OCI-LY1 (cell line): ENCODE measurements around the gene SF1.

ENCODE experiments used
- EZH2 ChIP-seq: fragments of 200-600 bp; sonication (generic), shearing (Covaris generic); IDR thresholded peaks from 2 replicates; pipeline ENCODE4 v1.8.0; 2017; ENCODE audit warnings: borderline replicate concordance, mixed run types, mild to moderate bottlenecking, antibody characterized with exemption, low read length, moderate library complexity, mixed read lengths
- TF ChIP-seq, protein P1 (sequence below): fragments of 200-600 bp; sonication (generic), shearing (Covaris generic); IDR thresholded peaks from 2 replicates; pipeline ENCODE4 v1.5.1; 2017; ENCODE audit warnings: mild to moderate bottlenecking, antibody characterized with exemption, low read length, moderate library complexity, mixed read lengths

- TF ChIP-seq, protein P1, sequence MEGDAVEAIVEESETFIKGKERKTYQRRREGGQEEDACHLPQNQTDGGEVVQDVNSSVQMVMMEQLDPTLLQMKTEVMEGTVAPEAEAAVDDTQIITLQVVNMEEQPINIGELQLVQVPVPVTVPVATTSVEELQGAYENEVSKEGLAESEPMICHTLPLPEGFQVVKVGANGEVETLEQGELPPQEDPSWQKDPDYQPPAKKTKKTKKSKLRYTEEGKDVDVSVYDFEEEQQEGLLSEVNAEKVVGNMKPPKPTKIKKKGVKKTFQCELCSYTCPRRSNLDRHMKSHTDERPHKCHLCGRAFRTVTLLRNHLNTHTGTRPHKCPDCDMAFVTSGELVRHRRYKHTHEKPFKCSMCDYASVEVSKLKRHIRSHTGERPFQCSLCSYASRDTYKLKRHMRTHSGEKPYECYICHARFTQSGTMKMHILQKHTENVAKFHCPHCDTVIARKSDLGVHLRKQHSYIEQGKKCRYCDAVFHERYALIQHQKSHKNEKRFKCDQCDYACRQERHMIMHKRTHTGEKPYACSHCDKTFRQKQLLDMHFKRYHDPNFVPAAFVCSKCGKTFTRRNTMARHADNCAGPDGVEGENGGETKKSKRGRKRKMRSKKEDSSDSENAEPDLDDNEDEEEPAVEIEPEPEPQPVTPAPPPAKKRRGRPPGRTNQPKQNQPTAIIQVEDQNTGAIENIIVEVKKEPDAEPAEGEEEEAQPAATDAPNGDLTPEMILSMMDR = no peak
- TF ChIP-seq EZH2 = no peak
Measured at GRCh38 chr11:64731601-64732000, 46.7 kb downstream of the SF1 start.
